B cell (primary cell): ENCODE results near the gene ERI3.

Source experiments
- CTCF ChIP-seq: fragments of 200-600 bp; IDR thresholded peaks from one replicate; pipeline ENCODE4 v1.8.0; 2022; ENCODE audit warnings: antibody characterized with exemption, mild to moderate bottlenecking
- EZH2 ChIP-seq: IDR thresholded peaks from 2 replicates; pipeline ENCODE4 v1.6.1; 2012; ENCODE audit warnings: borderline replicate concordance, low read depth, mild to moderate bottlenecking, moderate library complexity, low read length; ENCODE audit not compliant: insufficient read depth, poor library complexity, severe bottlenecking

- TF ChIP-seq CTCF (no peak), EZH2 (no peak)
Observed at GRCh38 chr1:44326821-44327465, 28.1 kb downstream of the ERI3 start.
